Loucy (cell line): ENCODE measurements around the gene SLC15A3.

ENCODE experiments used
- EZH2phosphoT487 ChIP-seq: fragments of 200-600 bp; IDR thresholded peaks from 2 replicates; pipeline ENCODE4 v1.6.1; 2018; ENCODE audit warnings: antibody characterized with exemption, mild to moderate bottlenecking, moderate library complexity, borderline replicate concordance
- TF ChIP-seq, protein P1 (sequence below): fragments of 200-600 bp; sonication (generic); conservative IDR thresholded peaks from 2 replicates; pipeline ENCODE4 v1.5.1; 2014; ENCODE audit warnings: mild to moderate bottlenecking, antibody characterized with exemption, low read length

DNA sequence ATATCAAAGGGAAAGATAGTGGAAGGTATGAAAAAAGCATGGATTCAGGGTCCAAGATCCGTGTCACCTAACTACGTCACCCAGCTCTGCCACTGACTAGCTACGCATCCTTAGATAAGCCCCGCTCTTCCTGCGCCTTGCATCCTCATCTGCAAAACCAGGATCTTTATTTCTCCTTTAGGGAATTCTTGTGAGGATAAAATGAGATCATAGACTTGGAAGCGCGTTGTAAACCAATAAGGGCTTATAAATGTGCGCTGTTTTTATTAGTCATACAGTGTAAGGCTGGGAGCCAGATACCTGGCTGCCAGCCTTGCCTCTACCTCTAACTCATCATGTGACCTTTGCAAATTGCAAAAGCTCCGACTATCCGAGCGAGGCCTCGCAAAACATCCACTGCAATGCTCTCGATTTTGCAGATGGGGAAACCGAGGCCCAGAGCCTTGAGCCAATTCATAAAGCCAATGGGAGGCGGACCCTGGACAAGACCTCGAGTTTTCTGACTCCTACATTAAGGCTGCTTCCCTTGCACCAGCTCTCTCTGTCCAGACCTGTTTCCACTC, 46.3 kb downstream of the SLC15A3 start:
- TF ChIP-seq, protein P1, sequence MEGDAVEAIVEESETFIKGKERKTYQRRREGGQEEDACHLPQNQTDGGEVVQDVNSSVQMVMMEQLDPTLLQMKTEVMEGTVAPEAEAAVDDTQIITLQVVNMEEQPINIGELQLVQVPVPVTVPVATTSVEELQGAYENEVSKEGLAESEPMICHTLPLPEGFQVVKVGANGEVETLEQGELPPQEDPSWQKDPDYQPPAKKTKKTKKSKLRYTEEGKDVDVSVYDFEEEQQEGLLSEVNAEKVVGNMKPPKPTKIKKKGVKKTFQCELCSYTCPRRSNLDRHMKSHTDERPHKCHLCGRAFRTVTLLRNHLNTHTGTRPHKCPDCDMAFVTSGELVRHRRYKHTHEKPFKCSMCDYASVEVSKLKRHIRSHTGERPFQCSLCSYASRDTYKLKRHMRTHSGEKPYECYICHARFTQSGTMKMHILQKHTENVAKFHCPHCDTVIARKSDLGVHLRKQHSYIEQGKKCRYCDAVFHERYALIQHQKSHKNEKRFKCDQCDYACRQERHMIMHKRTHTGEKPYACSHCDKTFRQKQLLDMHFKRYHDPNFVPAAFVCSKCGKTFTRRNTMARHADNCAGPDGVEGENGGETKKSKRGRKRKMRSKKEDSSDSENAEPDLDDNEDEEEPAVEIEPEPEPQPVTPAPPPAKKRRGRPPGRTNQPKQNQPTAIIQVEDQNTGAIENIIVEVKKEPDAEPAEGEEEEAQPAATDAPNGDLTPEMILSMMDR, result no peak
- TF ChIP-seq EZH2phosphoT487, result no peak
